ENCODE data around the gene CLSTN2. TPM values are rescaled to one million over a fixed set of nuclear protein-coding genes. Genes with fewer than 3 reads are reported as not detected.
A peak's percentile ranks its signal among the peaks of the same experiment; 100 is the strongest.

The CLSTN2 gene
- total and polyA plus RNA-seq, 4 donors, result 20.7 to 44.5 (median 22.7) TPM

DNA sequence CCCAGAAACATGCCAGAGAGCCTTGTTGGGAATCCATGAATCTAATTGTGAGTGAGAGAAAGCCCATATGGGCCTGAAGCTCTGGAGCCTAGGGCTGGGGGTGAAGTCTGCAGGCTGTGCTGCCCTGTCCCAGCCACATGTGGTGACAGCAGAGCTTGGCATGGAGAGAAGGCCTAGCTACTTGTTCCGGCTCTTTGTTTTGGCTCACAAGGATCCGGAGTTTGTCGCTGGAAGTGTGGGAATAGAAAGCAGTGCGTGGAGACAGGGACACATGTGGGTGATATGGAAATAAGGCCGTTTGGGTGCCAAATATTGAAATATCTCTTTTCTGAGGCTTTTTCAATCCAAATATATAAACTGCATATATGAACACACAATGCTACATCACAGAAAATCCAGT lies 78.2 kb downstream of the CLSTN2 start:
- no peak overlapping the region for H3K4me3 ChIP-seq (ENCODE audit: low read depth, low read length)
- no peaks in the 10 kb centered on the region for H3K27me3 ChIP-seq (ENCODE audit: control insufficient read depth, insufficient read depth, low read length)
- peak in 1 of 6 donors; percentile 86 for DNase-seq (ENCODE audit: low read depth in 4 of 6, low spot score in 6 of 6)
- no peaks in the 10 kb centered on the region for H3K9me3 ChIP-seq (ENCODE audit: control insufficient read depth, insufficient read depth, low read length)
- H3K36me3 ChIP-seq (ENCODE audit: control insufficient read depth, insufficient read depth, low read length), result no peaks in the 10 kb centered on the region
- H3K27ac ChIP-seq (ENCODE audit: low read depth, low read length), result no peak overlapping the region
- H3K4me1 ChIP-seq (ENCODE audit: control insufficient read depth, insufficient read depth, low read length), result peaks cover 3% of the 10 kb centered on the region
- WGBS (ENCODE audit: insufficient coverage), result no CpG with 5 or more reads among the region's 5 CpGs

DNA sequence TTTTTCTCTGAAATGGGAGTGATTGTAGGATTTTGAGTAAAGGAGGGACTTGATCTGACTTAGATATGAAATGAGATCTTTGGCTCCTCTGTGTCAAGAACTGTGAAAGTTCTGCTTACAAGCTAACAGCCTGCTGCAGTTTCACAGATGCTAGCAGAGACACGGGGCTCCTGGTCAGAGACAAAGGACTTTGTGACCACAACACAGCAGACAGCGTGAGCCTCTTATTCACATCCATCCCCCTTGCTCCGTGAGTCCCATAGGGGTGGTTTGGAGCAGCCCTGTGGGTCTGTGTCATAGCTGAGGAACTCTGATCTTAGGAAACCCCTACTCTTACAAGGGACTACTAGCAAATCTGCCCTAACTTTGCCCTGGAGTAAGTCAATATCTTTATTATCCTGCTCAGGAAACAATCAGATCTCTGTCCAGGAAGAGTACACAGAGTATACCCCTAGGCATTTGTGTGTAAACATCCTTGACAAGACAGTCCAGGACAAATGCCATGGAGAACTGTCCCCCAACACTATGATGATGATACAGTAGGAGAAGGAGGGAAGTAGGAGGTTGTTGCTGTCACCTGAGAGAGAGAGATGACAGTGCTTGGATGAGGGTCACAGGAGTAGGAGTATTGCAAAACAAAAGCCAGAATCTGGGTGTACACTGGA lies 80.0 kb downstream of the CLSTN2 start:
- Histone ChIP-seq H3K4me3 (ENCODE audit: low read depth, low read length) (no peak overlapping the region), H3K4me1 (ENCODE audit: control insufficient read depth, insufficient read depth, low read length) (peaks cover 3% of the 10 kb centered on the region), H3K36me3 (ENCODE audit: control insufficient read depth, insufficient read depth, low read length) (no peaks in the 10 kb centered on the region), H3K9me3 (ENCODE audit: control insufficient read depth, insufficient read depth, low read length) (no peaks in the 10 kb centered on the region), H3K27me3 (ENCODE audit: control insufficient read depth, insufficient read depth, low read length) (no peaks in the 10 kb centered on the region), H3K27ac (ENCODE audit: low read depth, low read length) (no peak overlapping the region)
- no CpG with 5 or more reads among the region's 3 CpGs for WGBS (ENCODE audit: insufficient coverage)
- DNase-seq (ENCODE audit: low read depth in 4 of 6, low spot score in 6 of 6), result no peak

DNA sequence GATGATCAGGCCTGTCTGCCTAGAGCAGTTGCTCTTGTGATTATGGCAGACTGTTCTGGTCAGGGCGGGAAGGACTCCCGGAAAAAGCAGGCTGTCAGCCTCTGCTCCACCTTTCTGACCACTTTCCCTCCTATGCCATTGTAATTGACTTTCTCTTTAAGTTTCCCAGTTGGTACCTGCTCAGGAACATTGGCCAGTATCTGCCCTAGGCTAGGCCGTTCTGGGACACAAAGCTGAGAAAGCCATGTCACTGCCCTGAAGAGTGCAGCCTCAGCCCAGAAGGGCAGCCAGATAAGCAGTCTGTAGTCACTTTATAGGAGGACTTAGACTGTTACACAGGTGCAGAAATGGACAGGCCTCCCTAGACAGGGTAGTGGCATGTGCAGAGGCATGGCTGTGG lies 80.8 kb downstream of the CLSTN2 start:
- H3K36me3 ChIP-seq (ENCODE audit: control insufficient read depth, insufficient read depth, low read length), result no peaks in the 10 kb centered on the region
- H3K4me1 ChIP-seq (ENCODE audit: control insufficient read depth, insufficient read depth, low read length), result peaks cover 9% of the 10 kb centered on the region
- WGBS (ENCODE audit: insufficient coverage), result 98% methylated on average over 3 of the region's 3 CpGs

DNA sequence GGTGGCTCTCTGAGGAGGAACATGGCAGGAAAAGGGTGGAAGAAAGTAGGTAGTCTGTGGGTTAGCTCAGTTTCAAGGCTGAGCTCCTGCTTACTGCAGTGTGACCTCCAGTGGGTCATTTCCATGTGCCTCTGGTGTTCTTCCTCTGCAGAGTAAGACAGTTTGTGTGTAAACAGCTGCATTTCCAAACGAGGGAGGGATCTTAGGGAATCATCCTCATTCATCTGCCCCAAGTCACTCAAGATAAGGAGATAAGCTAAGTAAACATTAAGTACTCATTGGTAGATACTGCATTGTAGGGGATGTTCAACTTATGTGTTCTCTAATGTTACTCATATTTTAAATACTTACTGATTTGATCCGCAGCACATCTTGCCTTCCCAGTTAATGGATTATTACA lies 83.6 kb downstream of the CLSTN2 start:
- no peak overlapping the region for H3K27ac ChIP-seq (ENCODE audit: low read depth, low read length)
- no CpG with 5 or more reads among the region's 2 CpGs for WGBS (ENCODE audit: insufficient coverage)
- H3K36me3 ChIP-seq (ENCODE audit: control insufficient read depth, insufficient read depth, low read length), result no peaks in the 10 kb centered on the region
- DNase-seq (ENCODE audit: low read depth in 4 of 6, low spot score in 6 of 6), result no peak
- no peaks in the 10 kb centered on the region for H3K9me3 ChIP-seq (ENCODE audit: control insufficient read depth, insufficient read depth, low read length)
- no peak overlapping the region for H3K4me3 ChIP-seq (ENCODE audit: low read depth, low read length)
- peaks cover 33% of the 10 kb centered on the region for H3K4me1 ChIP-seq (ENCODE audit: control insufficient read depth, insufficient read depth, low read length)
- no peaks in the 10 kb centered on the region for H3K27me3 ChIP-seq (ENCODE audit: control insufficient read depth, insufficient read depth, low read length)

More for the DNA sequence above, 80.8 kb downstream of the CLSTN2 start:
- DNase-seq (ENCODE audit: low read depth in 4 of 6, low spot score in 6 of 6), result no peak
- Histone ChIP-seq H3K4me3 (ENCODE audit: low read depth, low read length) (no peak overlapping the region), H3K9me3 (ENCODE audit: control insufficient read depth, insufficient read depth, low read length) (no peaks in the 10 kb centered on the region), H3K27me3 (ENCODE audit: control insufficient read depth, insufficient read depth, low read length) (no peaks in the 10 kb centered on the region), H3K27ac (ENCODE audit: low read depth, low read length) (no peak overlapping the region)

DNA sequence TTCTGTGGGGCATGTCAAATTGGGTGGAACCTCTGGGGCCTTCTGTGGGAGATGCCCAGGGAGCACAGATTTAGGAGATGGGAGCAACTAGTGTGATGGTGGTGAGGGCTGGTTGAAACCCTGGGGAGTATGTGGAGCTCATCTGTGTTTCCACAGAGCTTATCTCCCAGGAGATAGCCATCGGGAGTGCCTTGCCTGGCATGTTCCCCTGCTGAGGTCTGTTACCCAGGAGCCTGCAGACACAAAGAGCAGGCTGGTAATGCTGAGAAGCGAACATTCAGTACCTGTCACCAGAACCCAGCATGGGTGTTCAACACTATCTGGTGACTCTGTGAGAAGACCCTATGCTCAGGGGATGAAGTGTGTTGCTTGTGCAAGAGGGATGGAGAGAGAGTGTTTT lies 85.0 kb downstream of the CLSTN2 start:
- Histone ChIP-seq H3K4me3 (ENCODE audit: low read depth, low read length) (no peak overlapping the region), H3K4me1 (ENCODE audit: control insufficient read depth, insufficient read depth, low read length) (peaks cover 43% of the 10 kb centered on the region), H3K9me3 (ENCODE audit: control insufficient read depth, insufficient read depth, low read length) (no peaks in the 10 kb centered on the region), H3K27me3 (ENCODE audit: control insufficient read depth, insufficient read depth, low read length) (no peaks in the 10 kb centered on the region), H3K36me3 (ENCODE audit: control insufficient read depth, insufficient read depth, low read length) (no peaks in the 10 kb centered on the region), H3K27ac (ENCODE audit: low read depth, low read length) (no peak overlapping the region)
- peak in 1 of 6 donors; percentile 34 for DNase-seq (ENCODE audit: low read depth in 4 of 6, low spot score in 6 of 6)
- WGBS (ENCODE audit: insufficient coverage), result 54% methylated on average over 2 of the region's 2 CpGs

DNA sequence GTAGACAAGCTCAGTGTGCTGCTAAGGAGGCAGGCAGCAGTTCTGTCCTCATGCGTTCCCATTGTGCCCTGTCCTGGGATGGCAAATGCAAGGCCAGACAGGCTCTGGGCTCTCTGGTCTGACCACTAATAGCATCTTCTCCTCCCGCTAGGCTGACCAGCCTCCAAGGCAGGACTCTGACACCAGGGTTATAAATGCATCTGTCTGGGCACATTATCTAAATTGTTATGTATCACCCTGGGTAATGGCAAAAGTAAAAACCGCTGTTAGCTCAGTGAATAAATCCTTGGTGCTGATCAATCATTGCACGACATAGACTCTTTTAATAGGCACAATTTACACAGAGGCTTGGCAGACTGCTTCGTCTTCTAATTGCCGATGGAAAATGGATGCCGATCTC lies 85.6 kb downstream of the CLSTN2 start:
- no peak overlapping the region for H3K27ac ChIP-seq (ENCODE audit: low read depth, low read length)

DNA sequence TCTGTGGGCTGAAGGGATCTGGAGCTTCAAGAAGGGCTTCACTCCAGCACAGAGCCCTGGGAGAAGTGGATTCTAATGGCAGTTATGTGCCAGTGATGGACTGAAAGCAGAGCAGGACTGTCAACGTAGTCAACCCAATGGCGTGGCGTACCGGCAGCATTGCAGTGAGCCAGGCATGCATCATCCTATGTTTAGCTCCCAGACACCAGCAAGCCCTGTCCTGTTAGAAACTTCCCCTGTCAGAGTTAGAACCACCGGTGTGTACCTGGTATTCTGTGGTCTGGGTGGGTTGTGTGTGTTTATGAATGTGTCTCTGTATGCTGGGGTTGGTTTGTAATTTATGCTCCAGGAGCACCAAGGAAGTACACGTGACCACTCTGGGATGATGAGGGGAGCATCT lies 86.3 kb downstream of the CLSTN2 start:
- DNase-seq (ENCODE audit: low read depth in 4 of 6, low spot score in 6 of 6), result no peak
- 85% methylated on average over 5 of the region's 6 CpGs for WGBS (ENCODE audit: insufficient coverage)

More for the DNA sequence above, 85.6 kb downstream of the CLSTN2 start:
- Histone ChIP-seq H3K27me3 (ENCODE audit: control insufficient read depth, insufficient read depth, low read length) (no peaks in the 10 kb centered on the region), H3K4me1 (ENCODE audit: control insufficient read depth, insufficient read depth, low read length) (peaks cover 43% of the 10 kb centered on the region), H3K4me3 (ENCODE audit: low read depth, low read length) (no peak overlapping the region), H3K9me3 (ENCODE audit: control insufficient read depth, insufficient read depth, low read length) (no peaks in the 10 kb centered on the region), H3K36me3 (ENCODE audit: control insufficient read depth, insufficient read depth, low read length) (no peaks in the 10 kb centered on the region)
- peak in 1 of 6 donors; percentile 69 for DNase-seq (ENCODE audit: low read depth in 4 of 6, low spot score in 6 of 6)
- 58% methylated on average over 5 of the region's 7 CpGs for WGBS (ENCODE audit: insufficient coverage)

DNA sequence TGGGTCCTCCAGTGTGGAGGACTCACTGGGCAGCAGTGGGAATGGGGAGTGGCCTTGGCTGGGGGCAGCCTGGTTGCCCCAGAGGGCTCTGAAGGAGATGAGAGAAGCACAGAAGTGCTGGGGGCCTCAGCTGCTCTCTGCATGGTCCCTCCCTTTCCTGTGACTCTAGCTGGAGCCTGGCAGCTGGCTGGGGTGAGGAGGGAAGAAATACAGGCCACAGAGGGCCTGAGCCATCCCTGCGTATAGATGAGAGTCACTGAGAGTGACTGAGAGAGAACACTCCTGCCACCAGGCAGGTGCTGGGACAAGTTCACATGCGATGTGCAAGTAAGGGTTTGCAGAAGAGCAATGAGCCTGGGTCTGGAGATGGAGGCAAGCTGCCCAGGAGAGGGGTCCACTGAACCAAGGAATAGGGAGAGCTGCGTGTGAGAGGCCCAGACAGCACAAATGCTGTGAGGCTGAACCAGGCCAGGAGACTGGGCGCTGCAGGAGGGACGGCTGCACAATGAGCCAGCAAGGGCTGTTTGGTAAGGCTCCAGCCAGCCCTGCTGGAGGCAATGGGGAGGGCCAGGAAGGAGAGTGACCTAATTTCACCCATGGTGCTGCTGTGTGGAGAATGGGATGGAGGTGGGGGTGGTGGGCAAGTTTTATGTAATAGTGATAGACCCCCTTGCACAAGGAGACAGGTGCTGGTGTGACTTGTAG lies 87.2 kb downstream of the CLSTN2 start:
- Histone ChIP-seq H3K27me3 (ENCODE audit: control insufficient read depth, insufficient read depth, low read length) (no peaks in the 10 kb centered on the region), H3K9me3 (ENCODE audit: control insufficient read depth, insufficient read depth, low read length) (no peaks in the 10 kb centered on the region), H3K4me3 (ENCODE audit: low read depth, low read length) (no peak overlapping the region), H3K36me3 (ENCODE audit: control insufficient read depth, insufficient read depth, low read length) (no peaks in the 10 kb centered on the region), H3K4me1 (ENCODE audit: control insufficient read depth, insufficient read depth, low read length) (peaks cover 43% of the 10 kb centered on the region), H3K27ac (ENCODE audit: low read depth, low read length) (no peak overlapping the region)
- WGBS (ENCODE audit: insufficient coverage), result 37% methylated on average over 5 of the region's 5 CpGs
- DNase-seq (ENCODE audit: low read depth in 4 of 6, low spot score in 6 of 6), result peak in 2 of 6 donors; percentile 50 to 78

More for the DNA sequence above, 86.3 kb downstream of the CLSTN2 start:
- Histone ChIP-seq H3K9me3 (ENCODE audit: control insufficient read depth, insufficient read depth, low read length) (no peaks in the 10 kb centered on the region), H3K4me3 (ENCODE audit: low read depth, low read length) (no peak overlapping the region), H3K27me3 (ENCODE audit: control insufficient read depth, insufficient read depth, low read length) (no peaks in the 10 kb centered on the region), H3K36me3 (ENCODE audit: control insufficient read depth, insufficient read depth, low read length) (no peaks in the 10 kb centered on the region), H3K27ac (ENCODE audit: low read depth, low read length) (no peak overlapping the region), H3K4me1 (ENCODE audit: control insufficient read depth, insufficient read depth, low read length) (peaks cover 43% of the 10 kb centered on the region)

DNA sequence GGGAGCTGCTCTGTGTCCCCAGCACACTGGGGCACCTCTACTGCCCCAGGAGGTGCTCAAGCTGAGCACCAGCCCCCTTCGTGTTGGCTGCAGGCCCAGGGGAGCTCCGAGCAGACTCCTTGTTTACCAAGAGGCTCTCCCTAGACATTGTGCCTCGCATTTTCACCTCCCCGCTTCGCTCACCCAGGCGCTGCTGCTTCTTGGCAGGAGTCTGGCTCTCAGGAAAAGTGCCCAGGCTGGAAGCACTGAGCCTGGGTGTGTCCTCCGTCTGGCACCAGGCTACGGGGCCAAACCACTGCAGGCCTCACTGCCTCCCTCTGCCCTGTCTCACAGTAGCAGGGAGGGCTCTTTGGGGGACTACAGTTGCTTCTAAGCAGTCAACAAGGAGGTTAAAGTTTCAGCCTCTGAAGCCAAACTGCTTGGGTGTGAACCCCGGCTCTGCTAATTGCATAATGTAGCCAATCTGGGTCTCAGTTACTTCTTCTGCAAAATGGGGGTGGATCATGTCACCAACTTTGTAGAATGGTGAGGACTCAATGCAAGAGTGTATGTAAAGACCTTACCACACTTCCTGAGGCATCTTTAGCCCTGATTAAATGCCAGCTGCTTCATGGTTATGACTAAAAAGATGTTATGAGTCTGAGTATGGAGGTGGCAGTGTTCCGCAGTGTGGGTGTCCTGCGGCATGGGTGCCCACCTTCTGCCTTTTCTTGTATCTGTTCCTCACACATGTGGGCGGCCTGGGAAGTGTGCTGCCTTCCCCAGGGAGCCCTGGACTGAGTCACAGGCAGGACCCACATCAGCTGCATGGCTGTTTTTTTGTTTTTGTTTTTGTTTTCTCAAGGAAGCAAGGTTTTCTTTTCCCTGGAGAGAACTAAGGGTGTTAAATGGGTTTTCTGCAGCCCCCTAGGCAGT lies 88.9 kb downstream of the CLSTN2 start:
- Histone ChIP-seq H3K27ac (ENCODE audit: low read depth, low read length) (peak overlapping the region; percentile 1), H3K27me3 (ENCODE audit: control insufficient read depth, insufficient read depth, low read length) (no peaks in the 10 kb centered on the region), H3K9me3 (ENCODE audit: control insufficient read depth, insufficient read depth, low read length) (no peaks in the 10 kb centered on the region), H3K4me1 (ENCODE audit: control insufficient read depth, insufficient read depth, low read length) (peaks cover 43% of the 10 kb centered on the region), H3K36me3 (ENCODE audit: control insufficient read depth, insufficient read depth, low read length) (no peaks in the 10 kb centered on the region), H3K4me3 (ENCODE audit: low read depth, low read length) (no peak overlapping the region)
- DNase-seq (ENCODE audit: low read depth in 4 of 6, low spot score in 6 of 6), result peak in 5 of 6 donors; percentile 27 to 95 (median 63)
- WGBS (ENCODE audit: insufficient coverage), result 45% methylated on average over 10 of the region's 12 CpGs

Data from spinal cord (tissue), 10 donors.